DMS53 treated with DMSO at 0.1 percent for 48 hours (cell line): ENCODE measurements around the gene ACSF3.

Source experiments
- DNase-seq: peaks from one replicate; lab custom pipeline; 2025; ENCODE audit not compliant: unreplicated experiment; lab: John Stamatoyannopoulos, UW

The ACSF3 gene

DNA sequence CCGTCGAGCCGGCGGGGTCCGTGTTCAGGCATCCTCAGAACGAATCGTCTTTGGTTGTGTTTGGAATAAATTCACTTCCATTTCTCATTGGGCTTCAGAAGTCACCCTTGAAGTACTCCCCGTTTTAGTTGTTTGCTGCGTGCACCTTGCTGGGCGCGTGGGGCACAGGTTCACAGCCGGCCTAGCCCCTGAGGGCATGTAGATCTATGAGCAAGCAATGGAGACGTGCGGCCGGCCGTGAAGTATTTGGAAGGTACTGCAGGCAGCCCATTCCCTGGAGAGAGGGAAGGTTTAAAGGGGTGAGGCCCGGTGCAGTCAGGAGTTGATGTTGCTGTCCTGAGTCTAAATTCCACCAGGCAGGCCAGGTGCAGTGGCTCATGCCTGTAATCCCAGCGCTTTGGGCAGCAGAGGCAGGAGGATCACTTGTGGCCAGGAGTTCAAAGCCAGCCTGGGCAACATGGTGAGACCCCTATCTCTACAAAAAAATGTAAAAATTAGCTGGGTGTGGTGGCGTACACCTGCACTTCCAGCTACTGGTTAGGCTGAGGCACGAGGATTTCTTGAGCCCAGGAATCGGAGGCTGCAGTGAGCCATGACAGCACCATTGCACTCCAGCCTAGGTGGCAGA is 714 bp downstream of the ACSF3 start:
- DNase-seq, result no peak

DNA sequence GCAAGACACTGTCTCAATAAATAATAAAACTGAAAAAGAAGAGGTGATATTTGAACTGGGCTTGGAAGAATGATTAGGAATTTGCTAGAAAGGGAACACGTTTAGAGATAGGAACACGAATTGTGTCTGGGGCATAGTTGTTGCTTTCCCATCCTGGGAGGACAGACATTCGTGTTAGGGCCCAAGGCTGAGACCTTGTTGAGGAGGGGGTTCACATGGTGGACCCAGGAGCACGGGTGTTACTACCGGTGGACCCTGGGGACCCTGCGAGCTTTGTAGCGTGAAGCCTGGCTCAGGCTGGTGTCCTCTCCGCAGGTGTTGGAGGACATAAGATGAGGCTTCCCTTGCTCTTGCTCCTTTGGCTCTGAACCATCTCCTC is 1.2 kb downstream of the ACSF3 start:
- no peak for DNase-seq

DNA sequence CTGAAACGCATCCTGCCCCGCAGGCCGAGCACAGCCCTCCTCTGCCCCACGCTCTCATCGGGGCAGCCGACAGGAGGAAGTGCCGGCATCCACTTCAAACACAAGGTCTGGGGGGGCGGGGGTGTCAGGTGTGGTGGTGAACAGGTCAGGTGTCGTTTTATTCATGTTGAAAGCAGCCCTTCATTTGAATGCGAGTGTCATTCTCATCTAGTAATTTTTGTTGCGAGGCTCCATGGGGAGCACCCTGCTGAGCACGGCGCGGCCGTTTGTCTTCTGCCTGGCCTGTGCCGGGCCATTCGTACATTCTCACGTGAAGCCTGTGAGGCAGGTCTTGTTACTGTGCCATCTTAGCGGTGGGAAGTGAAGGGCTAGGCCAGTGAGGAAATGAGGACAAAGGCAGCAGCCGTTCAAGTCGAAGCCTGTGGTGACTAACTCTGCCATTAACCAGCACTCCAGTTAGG is 1.9 kb downstream of the ACSF3 start:
- DNase-seq, result no peak

DNA sequence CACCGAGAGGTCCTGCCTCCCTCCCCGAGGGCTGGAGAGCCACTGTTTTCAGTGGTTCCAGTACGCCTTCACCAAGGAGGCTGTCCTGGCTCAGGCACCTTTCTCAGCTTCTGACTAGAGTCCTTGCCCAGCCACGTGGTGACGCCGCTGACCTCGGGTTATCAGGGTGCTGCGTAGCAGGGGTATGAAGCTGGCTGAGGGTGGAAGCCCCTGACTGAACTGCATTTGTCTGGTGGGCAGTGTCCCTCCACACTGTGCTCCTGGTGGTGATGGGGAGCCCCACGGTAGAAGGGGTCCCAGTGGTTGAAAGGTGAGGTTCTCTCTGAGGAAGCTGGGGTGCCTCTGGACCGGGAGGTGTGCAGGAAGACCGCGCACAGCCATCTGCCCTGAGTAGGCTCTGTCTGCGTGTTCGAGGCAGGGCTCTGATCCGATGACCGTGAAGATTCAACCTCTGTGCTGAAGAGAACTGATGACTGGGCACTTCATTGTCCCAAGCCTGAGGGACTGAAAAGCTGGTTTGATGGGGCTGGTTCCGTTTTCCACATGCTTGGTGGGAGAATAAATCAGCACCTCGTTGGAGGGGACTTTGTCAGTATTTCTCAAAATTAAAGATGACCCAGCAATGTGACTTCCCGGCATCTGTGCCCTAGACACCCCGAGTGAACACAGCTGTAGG is 2.5 kb downstream of the ACSF3 start:
- no peak for DNase-seq

DNA sequence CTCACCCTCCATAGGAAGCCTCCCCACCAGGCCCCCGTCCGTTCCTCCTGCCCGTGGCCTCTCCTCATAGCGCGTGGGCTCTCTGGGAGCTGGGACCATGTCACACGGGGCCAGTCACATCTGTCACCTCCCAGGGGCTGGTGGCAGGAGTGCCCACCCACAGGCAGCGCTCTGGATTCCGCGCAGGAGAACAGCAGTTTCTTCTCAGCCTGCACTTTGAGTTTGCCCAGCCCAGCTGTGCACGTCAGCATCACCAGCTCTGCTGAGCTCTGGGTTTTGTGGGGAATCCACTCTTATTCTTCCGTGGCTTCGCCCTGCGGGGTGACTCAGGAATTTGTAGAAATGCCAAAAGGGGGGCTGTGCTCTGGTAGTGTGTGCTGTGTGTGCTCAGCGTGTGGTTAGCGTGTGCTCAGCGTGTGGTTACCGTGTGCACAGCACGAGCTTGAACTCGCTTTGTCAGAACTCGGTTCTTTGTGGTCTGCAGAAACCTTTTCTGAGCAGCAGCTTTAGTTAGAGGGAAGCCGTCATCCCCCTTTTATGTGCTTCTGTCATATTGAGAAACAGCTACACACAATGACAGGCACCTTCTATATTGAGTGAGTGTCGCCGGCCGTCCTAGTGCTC is 3.2 kb downstream of the ACSF3 start:
- no peak for DNase-seq

DNA sequence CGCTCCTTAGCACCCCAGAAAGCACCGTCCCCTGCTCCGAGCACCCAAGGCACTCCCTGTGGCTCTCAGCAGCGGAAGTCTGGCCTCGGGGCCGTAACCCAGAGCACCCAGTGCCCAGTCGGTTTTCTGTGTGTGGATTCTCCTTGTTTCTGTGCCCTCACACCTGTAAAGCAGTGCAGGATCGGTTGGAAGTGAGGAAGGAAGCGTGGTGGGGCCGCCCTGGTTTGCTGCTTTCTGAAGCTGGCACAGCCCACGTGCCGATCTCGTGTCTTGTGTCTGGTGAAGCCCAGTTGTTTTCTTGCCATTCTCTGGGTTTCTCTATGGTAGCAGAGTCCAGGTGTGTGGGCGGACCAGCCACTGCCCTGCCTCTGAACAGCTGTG is 3.7 kb downstream of the ACSF3 start:
- no peak for DNase-seq

DNA sequence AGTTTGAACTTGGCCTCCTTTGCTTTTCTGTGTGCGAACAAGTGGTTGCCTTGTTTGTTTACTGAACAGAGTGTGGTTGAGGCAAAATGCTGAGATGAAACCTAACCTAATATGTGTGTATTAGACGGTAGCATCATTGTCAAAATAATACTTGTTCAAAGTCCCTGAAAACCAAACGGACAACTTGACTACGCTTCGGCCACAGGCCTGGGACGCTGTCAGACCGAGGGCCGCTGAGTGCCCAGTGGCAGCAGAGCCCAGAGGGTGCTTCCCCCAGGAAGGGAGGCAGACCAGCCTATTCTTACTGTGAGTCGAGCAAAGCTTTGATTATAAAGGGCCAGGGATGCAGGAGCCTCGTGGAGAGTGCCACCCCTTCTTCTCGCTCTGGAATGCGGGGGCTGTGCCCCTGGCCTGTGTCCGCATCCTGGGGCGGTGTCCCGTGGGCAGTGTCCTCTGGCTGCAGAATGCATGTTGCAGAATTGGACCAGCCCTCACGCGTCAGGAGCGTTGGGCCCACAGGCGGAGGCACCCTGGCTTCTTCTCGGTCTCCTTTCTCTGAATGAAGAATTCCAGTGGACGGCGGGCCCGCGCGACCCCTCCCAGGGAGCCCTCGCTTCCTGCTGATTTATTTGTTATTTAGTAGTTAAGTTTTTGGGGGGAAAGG is 5.2 kb downstream of the ACSF3 start:
- DNase-seq, result no peak

DNA sequence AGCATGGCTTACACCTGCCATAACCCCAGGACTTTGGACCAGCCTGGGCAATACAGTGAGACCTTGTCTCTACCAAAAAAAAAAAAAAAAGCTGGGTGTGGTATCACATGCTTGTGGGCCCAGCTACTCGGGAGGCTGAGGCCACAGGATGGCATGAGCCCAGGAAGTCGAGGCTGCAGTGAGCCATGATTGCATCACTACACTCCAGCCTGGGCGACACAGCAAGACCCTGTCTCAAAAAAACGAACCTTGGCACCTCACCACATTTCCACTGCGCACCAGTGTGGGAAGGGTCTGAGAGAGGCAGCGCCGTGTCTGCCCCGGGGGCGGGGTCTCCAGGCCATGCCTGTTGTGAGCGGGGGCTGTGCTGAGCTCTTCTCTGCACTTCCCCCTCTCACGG is 6.3 kb downstream of the ACSF3 start:
- no peak for DNase-seq

DNA sequence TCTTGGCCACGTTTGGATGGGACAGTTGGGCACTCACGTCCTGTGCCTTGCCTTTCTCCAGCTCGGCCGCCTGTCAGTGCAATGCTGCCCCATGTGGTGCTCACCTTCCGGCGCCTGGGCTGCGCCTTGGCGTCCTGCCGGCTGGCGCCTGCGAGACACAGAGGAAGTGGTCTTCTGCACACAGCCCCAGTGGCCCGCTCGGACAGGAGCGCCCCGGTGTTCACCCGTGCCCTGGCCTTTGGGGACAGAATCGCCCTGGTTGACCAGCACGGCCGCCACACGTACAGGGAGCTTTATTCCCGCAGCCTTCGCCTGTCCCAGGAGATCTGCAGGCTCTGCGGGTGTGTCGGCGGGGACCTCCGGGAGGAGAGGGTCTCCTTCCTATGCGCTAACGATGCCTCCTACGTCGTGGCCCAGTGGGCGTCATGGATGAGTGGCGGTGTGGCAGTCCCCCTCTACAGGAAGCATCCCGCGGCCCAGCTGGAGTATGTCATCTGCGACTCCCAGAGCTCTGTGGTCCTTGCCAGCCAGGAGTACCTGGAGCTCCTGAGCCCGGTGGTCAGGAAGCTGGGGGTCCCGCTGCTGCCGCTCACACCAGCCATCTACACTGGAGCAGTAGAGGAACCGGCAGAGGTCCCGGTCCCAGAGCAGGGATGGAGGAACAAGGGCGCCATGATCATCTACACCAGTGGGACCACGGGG is 7.1 kb downstream of the ACSF3 start:
- DNase-seq, result no peak

DNA sequence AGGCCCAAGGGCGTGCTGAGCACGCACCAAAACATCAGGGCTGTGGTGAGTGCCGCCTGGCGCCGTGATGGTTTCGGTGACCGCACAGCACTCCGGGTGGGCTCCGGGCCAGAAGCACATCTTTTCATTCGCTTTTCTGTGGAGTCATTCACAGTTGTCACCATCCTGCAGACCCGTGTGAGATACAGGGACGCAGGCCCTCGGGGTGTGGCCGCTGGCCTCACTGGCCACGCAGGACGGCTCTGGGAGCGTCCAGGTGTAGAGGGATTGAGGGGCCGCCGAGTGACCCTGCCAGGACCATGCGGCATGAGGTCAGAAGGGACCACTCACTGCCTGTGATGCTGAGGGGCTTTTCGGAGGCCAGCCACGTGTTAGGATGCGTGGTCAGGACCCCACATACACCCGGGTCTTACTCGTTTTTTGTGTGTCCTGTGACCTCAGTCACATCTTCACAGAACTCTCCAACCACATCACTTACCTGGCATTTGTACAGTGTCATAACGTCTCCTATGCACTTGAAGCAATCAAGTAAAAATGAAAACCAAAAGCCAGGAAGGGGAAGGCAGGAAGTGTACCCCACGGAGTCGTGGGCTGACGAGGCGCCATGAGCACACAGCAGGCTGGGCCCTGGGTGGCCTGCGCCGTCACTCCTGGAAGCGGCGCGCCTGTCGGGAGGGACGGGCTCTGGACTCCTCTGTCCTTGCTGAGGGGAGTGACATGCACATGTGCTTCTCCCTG is 7.8 kb downstream of the ACSF3 start:
- no peak for DNase-seq

DNA sequence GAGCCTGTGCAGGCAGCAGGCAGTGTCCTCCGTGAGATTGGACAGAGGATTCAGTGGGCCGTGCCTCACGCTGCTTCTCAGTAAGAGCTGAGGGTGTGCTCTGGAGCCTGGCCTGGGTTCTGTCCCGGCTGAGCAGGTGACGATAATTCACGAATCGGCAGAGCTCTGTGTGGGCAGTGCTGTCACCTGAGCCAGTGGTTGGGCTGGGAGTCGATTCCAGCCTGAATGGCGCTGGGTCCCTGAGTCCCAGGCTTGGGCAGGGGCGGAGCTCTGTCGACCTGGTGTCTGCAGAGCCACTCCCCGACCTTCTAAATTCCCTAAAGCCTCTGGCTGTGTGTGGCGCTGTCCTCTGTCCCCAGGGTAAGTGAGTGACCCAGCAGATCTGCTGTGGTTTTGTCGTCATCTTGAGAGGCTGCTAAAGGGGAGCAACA is 8.4 kb downstream of the ACSF3 start:
- no peak for DNase-seq

DNA sequence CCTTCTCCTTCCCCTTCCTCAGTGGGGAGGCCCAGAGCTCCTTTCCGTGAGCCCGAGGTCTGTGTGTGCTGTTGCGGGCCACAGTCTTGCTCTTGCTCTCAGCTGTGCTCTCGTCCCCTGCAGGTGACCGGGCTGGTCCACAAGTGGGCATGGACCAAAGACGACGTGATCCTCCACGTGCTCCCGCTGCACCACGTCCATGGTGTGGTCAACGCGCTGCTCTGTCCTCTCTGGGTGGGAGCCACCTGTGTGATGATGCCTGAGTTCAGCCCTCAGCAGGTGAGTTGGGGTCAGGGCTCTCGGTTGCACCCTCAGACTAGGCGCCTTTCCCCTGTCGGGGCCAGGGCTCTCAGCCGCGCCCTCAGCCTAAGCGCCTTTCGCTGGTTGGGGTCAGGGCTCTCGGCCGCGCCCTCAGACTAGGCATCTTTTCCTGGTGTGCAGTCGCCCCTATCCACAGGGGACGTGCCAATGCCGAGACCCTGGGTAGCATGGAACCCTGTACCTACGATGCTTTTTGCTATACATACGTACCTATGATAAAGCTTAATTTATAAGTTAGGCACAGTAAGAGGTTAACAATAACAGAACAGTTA is 8.9 kb downstream of the ACSF3 start:
- DNase-seq, result no peak

DNA sequence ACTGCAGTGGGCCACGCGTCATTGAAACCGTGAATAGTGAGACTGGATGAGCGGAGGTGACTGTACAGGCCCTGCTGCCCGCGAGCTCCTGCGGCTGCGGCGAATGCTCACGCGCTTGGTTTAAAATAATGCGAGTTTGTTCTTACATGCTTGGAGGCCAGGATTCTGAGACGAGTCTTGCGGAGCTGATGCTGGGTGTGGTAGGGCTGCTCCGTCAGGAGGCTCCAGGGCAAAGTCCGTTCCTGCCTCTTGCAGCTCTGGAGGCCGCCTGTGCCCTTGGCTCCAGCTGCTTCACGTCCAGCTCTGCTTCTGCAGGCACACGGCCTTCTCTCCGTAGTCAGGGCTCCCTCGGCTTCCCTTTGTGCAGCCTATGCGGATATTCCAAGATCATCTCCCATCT is 9.5 kb downstream of the ACSF3 start:
- DNase-seq, result no peak

DNA sequence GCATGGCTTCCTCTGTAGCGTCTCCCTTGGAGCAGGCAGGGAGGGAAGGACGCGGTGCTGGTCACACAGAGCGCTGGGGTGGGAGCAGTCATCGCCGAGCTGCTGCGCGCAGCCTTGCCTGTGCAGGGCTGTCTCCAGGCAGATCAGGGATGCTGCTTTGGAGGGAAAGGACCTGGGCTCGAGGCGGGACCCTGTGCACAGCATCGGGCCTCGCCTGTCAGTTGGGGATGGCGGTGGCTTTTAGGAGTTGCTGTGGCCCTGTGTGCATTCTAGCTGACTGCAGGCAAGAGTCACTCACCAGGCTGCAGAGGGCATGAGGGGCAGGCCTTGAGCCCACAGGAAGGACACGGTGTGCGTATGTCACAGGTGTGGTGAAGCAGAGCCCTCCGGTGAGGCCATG is 10.1 kb downstream of the ACSF3 start:
- DNase-seq, result no peak

DNA sequence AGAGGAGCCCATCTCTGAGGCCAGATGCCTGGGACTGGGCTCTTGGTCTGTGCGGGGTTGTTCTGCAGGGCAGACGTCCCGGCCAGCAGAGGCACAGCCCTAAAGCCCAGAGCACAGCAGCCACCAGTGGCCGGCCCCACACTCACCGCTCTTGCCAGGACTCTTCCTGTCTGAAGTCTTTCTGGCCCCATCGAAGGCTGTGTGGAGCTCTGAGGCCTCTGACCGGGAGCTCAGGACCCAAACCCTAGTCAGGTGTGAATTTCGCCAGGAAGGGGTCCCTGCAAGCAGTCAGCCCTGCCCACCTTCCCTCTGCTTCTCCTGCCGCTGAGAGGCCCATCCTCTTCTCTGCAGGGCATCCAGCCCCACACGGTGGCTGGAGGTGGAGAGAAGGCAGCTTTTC is 10.7 kb downstream of the ACSF3 start:
- no peak for DNase-seq

DNA sequence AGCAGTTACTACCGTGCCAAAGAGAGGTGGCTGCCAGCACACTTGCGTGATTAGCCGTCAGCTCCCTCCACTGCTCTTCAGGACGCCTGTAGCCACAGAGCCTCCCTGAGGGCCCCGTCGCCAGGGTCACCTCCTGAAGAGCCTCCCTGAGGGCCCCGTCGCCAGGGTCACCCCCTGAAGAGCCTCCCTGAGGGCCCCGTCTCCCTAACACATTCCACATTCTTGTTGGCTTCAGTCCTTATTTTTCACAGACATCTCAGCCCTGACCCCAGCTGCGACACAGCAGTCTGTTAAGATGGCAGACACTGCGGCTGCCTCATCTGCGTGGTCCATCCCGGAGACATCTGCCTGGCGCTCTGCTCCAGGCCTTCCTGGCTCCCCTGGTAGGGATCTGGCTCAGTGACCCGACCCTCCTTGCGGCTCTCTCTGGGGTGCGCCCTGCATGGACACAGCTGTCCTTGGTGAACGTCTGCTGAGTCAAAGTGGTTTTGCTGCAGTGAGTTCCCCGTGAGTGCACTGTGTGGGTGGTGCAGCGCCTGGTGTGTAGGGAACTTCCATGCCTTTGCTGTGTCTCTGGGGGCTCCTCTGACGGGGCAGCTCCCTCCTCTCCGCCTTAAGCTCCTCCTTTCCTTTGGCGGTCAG is 11.4 kb downstream of the ACSF3 start:
- DNase-seq, result no peak

DNA sequence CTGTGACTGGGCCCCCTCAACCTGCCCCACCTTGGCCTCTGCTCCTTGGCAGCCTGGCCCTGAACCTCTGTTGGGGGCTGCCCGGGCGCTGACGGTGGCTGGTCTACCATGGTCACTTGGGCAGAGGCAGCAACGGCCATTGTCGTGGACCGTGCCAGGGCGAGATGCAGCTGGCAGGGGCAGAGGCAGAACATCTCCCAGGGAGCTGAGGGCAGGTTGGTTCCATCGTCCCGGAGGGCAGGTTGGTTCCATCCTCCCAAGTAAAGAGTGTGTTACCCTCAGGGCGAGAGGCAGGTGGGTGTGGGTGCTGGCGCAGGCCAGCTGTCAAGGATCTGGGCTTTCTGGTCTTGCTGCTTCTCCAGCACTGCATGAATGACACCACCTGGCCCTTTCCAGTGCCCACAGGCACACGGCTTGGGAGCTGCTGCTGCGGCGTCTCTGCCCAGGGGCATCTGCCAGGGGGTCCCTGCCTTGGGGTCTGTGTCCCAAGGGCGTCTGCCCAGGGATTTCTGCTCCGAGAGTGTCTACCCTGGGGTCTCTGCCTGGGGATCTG is 12.0 kb downstream of the ACSF3 start:
- DNase-seq, result no peak

DNA sequence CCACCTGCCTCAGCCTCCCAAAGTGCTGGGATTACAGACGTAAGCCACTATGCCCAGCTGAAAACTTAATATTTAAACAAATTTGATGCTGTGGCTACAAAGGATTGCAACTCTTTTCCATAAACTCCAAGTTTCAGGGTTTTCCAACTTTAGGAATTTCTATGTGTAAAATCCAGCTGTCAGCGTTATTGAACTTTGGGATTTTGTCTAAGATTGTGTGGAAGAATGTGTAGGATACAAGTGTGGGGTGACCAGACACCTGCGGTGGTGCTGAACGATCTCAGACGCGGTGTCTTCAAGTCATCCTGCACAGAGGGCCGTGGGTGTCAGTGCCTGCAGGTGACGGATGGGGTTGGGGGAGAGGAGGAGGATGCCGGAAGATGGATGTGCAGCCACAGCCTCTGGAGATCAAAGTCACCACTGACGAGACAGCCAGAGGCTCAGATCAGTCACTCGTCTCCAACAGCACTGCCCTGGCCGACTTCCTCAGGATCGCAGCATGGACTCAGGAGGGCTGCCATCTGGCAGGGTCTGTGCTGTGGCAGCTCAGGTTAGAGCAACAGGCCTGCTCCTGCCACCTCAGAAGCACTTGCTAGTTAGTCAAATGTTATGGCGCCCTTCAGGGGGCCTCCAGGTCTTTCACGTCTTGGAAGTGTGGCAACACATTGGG is 13.0 kb downstream of the ACSF3 start:
- DNase-seq, result no peak

DNA sequence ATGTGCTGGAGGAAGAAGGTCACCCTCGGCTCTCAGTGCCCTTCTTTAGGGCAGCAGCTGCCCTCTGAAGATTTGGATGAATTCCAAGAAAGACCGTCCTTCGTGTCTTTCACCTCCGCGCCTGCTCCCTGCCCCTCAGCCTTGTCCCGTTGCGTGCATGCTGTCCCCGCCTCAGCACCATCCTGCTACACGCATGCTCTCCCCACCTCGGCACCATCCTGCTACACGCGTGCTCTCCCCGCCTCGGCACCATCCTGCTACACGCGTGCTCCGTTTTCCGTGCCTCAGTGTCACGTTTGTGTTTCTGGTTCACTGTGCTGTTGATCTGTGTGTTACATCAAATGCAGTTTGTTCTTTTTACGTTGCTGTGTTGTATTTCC is 13.5 kb downstream of the ACSF3 start:
- DNase-seq, result no peak
